ENCODE measurements around the gene PDLIM7.

The PDLIM7 gene

GRCh38 chr5:177444106-177445051 lies 53.0 kb downstream of the PDLIM7 start:
- DNase-seq (ENCODE audit: low read depth in 3 of 3) = no peak

GRCh38 chr5:177443144-177443983 lies 54.0 kb downstream of the PDLIM7 start:
- no peak for DNase-seq (ENCODE audit: low read depth in 3 of 3)

GRCh38 chr5:177442066-177442826 lies 55.2 kb downstream of the PDLIM7 start:
- DNase-seq (ENCODE audit: low read depth in 3 of 3) = no peak

- DNase-seq (ENCODE audit: low read depth in 3 of 3) = no peak
Measured at GRCh38 chr5:177440990-177441780, 56.2 kb downstream of the PDLIM7 start.

GRCh38 chr5:177440211-177440989 lies 57.0 kb downstream of the PDLIM7 start:
- no peak for DNase-seq (ENCODE audit: low read depth in 3 of 3)

GRCh38 chr5:177439518-177440053 lies 57.8 kb downstream of the PDLIM7 start:
- no peak for DNase-seq (ENCODE audit: low read depth in 3 of 3)

- no peak for DNase-seq (ENCODE audit: low read depth in 3 of 3)
Measured at GRCh38 chr5:177438468-177438867, 58.9 kb downstream of the PDLIM7 start.

- no peak for DNase-seq (ENCODE audit: low read depth in 3 of 3)
Measured at GRCh38 chr5:177437623-177438022, 59.8 kb downstream of the PDLIM7 start.

- DNase-seq (ENCODE audit: low read depth in 3 of 3) = no peak
Measured at GRCh38 chr5:177435847-177436536, 61.4 kb downstream of the PDLIM7 start.

GRCh38 chr5:177434942-177435738 lies 62.3 kb downstream of the PDLIM7 start:
- DNase-seq (ENCODE audit: low read depth in 3 of 3) = no peak

GRCh38 chr5:177434437-177434836 lies 63.0 kb downstream of the PDLIM7 start:
- peak in 1 of 3 donors; percentile 64 for DNase-seq (ENCODE audit: low read depth in 3 of 3)

- no peak for DNase-seq (ENCODE audit: low read depth in 3 of 3)
Measured at GRCh38 chr5:177433658-177434217, 63.7 kb downstream of the PDLIM7 start.
